C1 segment of cervical spinal cord (tissue), 14 donors: Measurements from ENCODE around the gene PHETA1.
A peak's percentile ranks its signal among the peaks of the same experiment; 100 is the strongest.
"Not testable (repeated sequence)": the region's sequence is repeated elsewhere in the genome, so short reads cannot be mapped to it uniquely, and the experiment has no call there.

Source experiments
- DNase-seq, 14 donors: peaks; one replicate each; lab custom pipeline; 2025; lab: John Stamatoyannopoulos, UW

Gene PHETA1

GRCh38 chr12:111373231-111373630 is 4.3 kb upstream of the PHETA1 start:
- DNase-seq: not testable (repeated sequence)

DNA sequence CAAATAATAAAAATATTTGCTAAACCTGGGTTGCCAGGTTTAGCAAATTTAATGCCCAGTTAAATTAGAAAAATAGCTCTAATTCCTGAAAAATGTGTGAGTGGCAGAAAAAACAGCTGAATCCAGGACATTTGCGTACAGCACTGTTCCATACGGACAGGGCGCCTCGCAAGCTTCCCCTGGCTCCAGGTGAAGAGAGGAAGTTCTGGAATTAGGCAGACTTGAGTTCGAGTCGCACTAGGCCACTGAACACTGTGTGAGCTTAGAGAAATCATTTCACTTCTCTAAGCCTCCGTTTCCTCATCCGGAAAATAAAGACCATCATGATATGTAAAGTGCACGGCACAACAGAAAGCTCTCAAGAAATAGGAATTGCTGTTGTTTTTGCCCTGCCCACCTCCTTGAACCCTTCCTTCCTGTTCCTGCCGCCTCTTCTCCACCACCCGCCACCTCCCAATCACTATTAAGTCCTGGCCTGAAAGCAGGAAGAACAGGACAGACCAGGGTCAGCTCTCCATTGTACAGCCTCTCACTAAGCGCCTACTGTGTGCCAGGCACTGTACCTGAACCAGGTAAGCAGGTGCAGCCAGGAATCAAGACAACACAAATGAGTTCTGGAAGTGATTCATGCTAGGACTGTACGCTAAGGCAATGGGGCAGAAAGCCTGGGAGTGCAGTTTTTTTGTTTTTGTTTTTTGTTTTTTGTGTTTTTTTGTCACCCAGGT is 763 bp upstream of the PHETA1 start:
- no peak for DNase-seq

- peak in 3 of 14 donors; percentile 4 to 39 (median 39) for DNase-seq
Measured at GRCh38 chr12:111368291-111368787, 556 bp downstream of the PHETA1 start.

GRCh38 chr12:111367661-111368221 is 1.2 kb downstream of the PHETA1 start:
- no peak for DNase-seq

DNA sequence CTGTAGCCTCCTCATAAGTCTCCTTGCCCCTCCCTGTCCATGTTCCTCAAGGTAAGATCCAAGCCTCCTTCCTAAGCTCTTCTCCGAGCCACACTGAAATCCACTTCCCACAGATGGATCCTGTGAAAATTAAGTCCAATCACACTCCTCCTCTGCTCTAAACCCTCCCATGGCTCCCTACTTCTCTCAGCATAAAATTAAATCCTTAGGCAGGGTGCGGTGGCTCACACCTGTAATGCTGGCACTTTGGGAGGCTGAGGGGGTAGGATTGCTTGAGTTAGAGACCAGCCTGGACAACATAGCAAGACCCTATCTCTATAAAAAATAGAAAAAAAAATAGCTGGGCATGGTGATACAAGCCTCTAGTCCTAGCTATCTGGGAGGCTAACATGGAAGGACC is 2.3 kb downstream of the PHETA1 start:
- DNase-seq: no peak

DNA sequence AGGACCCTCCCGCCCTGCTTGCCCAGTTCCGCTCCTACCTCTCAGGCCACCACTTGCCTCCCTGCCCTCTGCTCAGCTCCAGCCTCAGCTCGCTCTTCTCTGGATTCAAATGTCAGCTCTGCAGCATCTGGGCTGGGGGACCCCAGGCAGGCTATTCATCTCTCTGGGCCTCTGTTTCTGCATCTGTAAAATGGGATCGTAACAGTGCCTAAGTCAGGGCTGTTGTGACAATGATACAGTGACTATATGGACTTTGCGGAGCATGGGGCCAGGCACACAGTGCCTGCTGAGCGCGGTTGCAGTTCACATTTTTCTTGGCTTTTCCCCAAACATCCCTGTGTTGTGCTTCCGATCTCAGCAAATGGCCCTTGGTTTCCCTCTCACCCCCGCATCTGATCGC is 2.8 kb downstream of the PHETA1 start:
- DNase-seq: no peak

- no peak for DNase-seq
Measured at GRCh38 chr12:111363578-111363977, 5.3 kb downstream of the PHETA1 start.

DNA sequence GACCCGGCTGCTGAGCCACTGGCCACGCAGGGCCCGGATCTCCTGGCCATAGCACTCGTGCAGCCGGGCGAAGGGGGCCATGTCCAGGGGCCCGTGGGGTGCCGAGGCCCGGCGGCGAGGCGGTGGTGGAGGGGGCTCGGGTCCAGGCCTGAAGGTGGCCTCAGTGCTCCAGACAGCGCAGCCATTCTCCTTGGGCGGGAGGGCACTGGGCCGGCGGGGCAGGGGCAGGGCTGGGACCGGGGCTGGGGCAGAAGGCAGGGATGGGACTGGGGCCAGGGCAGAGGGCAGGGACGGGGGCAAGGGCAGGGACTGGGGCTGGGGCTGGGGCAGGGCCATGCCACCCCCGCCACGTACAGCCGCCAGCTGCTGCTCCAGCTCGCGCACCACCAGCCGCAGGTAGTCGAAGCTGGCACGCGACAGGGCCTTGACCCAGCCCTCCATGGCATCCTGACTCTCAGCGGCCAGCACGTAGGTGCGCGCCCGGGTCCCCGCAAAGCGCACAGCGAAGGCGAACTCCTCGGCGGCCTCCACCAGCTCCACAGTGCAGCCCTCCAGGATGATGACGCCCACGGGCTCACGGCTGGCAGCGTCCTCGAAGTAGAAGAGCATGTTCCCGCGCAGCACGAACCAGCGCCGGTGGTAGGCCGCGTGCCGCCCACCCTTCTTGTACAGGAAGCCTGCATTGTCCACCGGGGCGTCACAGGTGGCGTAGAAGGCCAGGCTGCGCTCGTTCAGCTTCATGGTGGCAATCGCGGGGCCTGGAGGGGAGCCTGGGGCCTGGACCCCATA is 6.0 kb downstream of the PHETA1 start:
- no peak for DNase-seq

DNA sequence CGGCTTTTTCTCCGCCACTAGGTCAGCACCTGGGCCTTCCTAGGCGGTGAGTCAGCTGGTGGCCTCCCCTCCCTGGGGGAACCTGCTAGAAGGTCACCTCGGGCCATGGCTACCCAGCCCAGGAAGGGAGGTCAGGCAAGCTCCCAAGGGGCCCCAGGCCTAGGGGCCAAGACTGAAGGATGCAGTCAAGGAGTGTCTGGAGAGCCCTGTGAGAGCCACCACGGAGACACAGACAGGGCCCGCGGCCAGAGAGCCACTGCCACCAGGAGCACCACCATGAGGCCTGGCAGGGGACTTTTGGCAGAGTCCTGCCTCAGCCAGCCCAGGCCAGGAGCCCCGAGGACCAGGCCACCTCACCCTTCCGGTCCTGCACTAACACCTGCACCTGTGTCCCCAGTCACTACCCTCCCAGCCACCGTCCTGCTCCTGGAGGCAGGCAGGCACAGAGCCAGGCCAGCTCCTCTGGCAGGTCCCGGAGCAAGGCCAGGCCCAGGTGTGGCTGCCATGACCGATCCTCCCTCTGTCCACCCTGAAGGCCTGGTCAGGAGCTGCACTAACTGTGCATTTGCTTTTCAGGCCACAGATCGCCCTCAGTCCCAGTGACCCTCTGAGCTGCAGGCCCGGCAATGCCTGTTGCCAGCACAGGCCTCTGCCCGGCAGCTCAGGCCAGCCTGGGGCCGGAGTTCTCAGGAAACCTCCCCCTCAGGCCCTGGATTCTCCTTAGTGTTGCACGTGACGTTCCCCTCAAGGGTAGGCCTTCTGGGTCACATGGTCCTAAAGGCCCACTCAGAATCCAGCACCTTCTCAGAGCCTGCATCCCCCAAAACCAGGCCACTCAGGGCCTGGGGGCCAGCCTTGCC is 6.9 kb downstream of the PHETA1 start:
- no peak for DNase-seq

- DNase-seq: no peak
Measured at GRCh38 chr12:111361073-111361716, 7.7 kb downstream of the PHETA1 start.

DNA sequence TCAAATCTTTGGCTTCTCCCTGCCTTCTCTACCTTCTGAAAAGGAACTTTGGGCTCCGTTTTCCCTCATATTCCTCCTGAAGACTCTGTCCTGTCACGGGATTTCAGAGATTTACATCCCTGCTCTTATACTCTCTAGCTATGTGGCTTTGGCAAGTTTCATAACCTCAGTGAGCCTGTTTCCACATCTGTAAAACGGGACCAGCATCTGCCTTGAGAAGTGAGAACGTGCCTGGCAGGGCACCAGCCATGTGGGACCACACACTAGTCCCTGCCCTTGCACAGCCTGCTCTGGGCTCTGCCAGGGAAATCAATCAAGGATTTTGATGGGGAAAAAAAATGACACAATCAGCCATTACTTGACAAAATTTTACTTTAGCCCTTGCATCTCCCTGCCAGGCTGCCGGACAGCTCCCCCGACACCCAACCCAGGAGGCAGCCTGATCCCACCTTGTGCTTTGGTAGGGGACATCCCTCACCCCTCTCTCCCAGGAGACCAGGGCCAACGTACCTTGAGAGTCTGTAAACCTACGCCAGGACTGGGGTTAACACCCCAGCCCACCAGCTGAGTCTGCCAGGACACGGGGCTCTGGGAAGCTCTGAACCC is 8.5 kb downstream of the PHETA1 start:
- no peak for DNase-seq

- no peak for DNase-seq
Measured at GRCh38 chr12:111359914-111360276, 9.0 kb downstream of the PHETA1 start.

DNA sequence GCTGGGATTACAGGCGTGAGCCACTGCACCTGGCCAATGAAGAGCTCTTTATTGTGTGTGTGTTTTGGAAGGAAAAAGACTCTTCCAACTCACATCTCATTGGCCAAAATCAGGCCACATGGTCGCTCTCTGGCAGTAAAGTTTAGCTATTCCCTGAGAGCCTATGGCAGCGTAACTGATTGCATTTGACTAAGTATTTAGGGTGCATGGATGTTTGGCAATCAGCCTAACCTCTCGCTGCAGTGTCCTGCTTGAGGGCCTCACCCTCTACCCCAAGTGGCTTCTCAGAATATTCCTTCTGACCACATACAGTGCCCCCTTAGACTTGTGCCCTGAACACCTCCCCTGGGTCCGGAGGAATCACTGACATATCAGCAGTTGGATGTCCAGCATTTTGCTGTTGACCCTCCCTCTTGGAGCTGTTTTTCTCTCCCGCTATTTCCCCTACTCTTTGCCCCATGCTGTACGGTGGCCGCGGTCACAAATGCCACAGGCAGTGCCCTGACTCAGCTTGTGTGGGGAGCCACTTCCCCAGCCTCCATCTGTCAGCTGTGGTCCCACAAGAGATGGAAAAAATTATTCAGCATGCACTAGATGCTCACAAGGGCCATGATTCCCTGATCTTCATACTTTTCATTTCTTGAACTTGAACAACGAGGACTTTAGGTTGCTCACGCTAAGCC is 9.5 kb downstream of the PHETA1 start:
- DNase-seq: no peak

GRCh38 chr12:111355201-111355925 is 13.5 kb downstream of the PHETA1 start:
- no peak for DNase-seq

DNA sequence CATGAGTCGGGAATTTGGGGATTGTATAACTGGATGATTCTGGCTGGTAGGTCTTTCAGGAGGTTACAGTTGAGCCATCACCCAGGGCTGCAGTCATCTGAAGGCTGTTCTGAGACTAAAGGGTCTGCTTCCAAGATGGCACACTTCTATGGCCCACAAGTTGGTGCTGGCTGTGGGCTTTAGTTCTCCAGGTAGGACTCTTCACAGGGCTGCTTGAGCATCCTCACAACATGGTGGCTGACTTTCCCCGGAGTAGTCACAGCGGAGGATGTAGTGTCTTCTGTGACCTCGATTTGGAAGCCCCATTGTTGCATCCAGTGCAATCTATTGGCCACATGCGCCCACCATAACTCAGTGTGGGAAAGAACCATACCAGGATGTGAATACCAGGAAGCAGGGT is 14.4 kb downstream of the PHETA1 start:
- no peak for DNase-seq

GRCh38 chr12:111353603-111354295 is 15.1 kb downstream of the PHETA1 start:
- DNase-seq: no peak

GRCh38 chr12:111353026-111353425 is 15.9 kb downstream of the PHETA1 start:
- DNase-seq: no peak

DNA sequence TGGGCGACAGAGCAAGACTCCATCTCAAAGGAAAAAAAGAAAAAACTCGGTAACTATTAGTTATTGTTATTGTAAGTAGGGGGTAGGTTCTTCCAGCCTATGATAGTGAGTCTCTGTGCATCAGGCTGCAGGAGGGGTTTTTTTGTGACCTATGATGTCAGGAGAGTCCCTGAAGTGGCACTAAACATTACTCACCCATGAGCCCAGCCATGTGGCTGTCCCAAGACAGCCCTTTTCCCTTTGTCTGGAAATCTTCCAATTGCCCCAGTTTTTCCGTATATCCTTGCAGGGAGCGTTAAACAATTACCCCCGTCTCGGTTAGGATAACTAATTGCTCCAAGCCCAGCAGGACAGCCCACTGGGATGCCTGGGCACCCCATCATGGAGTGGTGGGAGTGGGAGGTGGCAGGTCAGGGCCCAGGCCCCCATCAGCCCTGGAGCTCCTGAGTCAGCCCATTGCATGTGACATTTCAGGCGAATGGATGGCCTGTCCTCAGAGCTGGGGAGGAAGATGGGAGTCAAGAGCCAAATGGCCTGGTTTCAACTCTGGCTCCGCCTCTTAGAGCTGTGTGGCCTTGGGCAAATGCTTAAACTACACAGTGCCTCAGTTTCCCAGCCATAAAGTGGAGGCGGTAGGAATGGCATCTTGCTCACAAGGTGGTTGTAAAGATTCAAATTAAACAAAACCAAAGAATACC is 16.4 kb downstream of the PHETA1 start:
- DNase-seq: no peak
